Liver (tissue), 9 donors: ENCODE results near the gene SOBP. TPM values are rescaled to one million over a fixed set of nuclear protein-coding genes. Genes with fewer than 3 reads are reported as not detected.

Source experiments
- DNase-seq: peaks from one replicate; pipeline ENCODE4 v3.0.0-alpha.2; 2017; ENCODE audit warnings: low spot score
- H3K27ac ChIP-seq, 2 donors: one replicate each; pipeline ENCODE4 v1.7.0; 2013; ENCODE audit warnings: inconsistent platforms in 2 of 2, low read length in 2 of 2, control low read depth in 1 of 2, low read depth in 1 of 2, mild to moderate bottlenecking in 1 of 2
- H3K27me3 ChIP-seq, 4 donors: one replicate each; pipeline versions ENCODE4 v1.6.1 to v1.7.0; 2013; ENCODE audit warnings: low read length in 3 of 4, inconsistent platforms in 1 of 4, mild to moderate bottlenecking in 1 of 4, moderate library complexity in 1 of 4; ENCODE audit not compliant: control insufficient read depth in 4 of 4, insufficient read depth in 4 of 4
- H3K36me3 ChIP-seq, 4 donors: one replicate each; pipeline versions ENCODE4 v1.6.1 to v1.7.0; 2013; ENCODE audit warnings: low read length in 3 of 4, mild to moderate bottlenecking in 3 of 4, low read depth in 1 of 4, moderate library complexity in 1 of 4; ENCODE audit not compliant: control insufficient read depth in 4 of 4, insufficient read depth in 3 of 4
- H3K4me1 ChIP-seq, 4 donors: one replicate each; pipeline versions ENCODE4 v1.6.1 to v1.7.0; 2013; ENCODE audit warnings: low read length in 3 of 4, mild to moderate bottlenecking in 3 of 4, moderate library complexity in 1 of 4; ENCODE audit not compliant: control insufficient read depth in 4 of 4, insufficient read depth in 4 of 4
- H3K4me3 ChIP-seq, 3 donors: one replicate each; pipeline versions ENCODE4 v1.6.1 to v1.7.0; 2013; ENCODE audit warnings: low read length in 3 of 3, control low read depth in 1 of 3, low read depth in 1 of 3, mild to moderate bottlenecking in 1 of 3
- H3K9ac ChIP-seq, 2 donors: one replicate each; pipeline ENCODE4 v1.7.0; 2013; ENCODE audit warnings: low read length in 2 of 2, mild to moderate bottlenecking in 2 of 2, moderate library complexity in 2 of 2, control low read depth in 1 of 2, low read depth in 1 of 2
- H3K9me3 ChIP-seq, 4 donors: one replicate each; pipeline versions ENCODE4 v1.6.1 to v1.7.0; 2013; ENCODE audit warnings: low read length in 3 of 4; ENCODE audit not compliant: control insufficient read depth in 4 of 4
- ATF3 ChIP-seq: IDR thresholded peaks from 2 replicates; pipeline ENCODE4 v1.6.1; 2016; ENCODE audit warnings: antibody characterized with exemption
- CTCF ChIP-seq: fragments of 150-350 bp; IDR thresholded peaks from 2 replicates; pipeline ENCODE4 v1.5.1; 2017; ENCODE audit warnings: improper control_type of control experiment, low read depth, low read length; ENCODE audit not compliant: missing input control
- FOXA1 ChIP-seq: IDR thresholded peaks from 2 replicates; pipeline ENCODE4 v1.6.1; 2016; ENCODE audit warnings: antibody characterized with exemption
- FOXA2 ChIP-seq: IDR thresholded peaks from 2 replicates; pipeline ENCODE4 v1.6.1; 2016; ENCODE audit warnings: antibody characterized with exemption
- GABPA ChIP-seq, 2 donors: IDR thresholded peaks in 1 of 2; conservative IDR thresholded peaks in 1 of 2; 2 replicates each; pipeline ENCODE4 v1.6.1; 2016; ENCODE audit warnings: antibody characterized with exemption in 2 of 2, mild to moderate bottlenecking in 1 of 2, moderate library complexity in 1 of 2
- HNF4A ChIP-seq, 2 donors: conservative IDR thresholded peaks; 2 replicates each; pipeline ENCODE4 v1.6.1; 2016; ENCODE audit warnings: antibody characterized with exemption in 2 of 2, mild to moderate bottlenecking in 2 of 2
- HNF4G ChIP-seq: IDR thresholded peaks from 2 replicates; pipeline ENCODE4 v1.6.1; 2016; ENCODE audit warnings: antibody characterized with exemption
- JUND ChIP-seq, 2 donors: IDR thresholded peaks; 2 replicates each; pipeline ENCODE4 v1.6.1; 2016; ENCODE audit warnings: antibody characterized with exemption in 2 of 2
- MAX ChIP-seq: IDR thresholded peaks from 2 replicates; pipeline ENCODE4 v1.6.1; 2016; ENCODE audit warnings: antibody characterized with exemption
- RAD21 ChIP-seq, 2 donors: IDR thresholded peaks; 2 replicates each; pipeline ENCODE4 v1.6.1; 2016; ENCODE audit warnings: antibody characterized with exemption in 2 of 2, mild to moderate bottlenecking in 2 of 2
- REST ChIP-seq: IDR thresholded peaks from 2 replicates; pipeline ENCODE4 v1.6.1; 2016; ENCODE audit warnings: antibody characterized with exemption, mild to moderate bottlenecking
- RXRA ChIP-seq, 2 donors: IDR thresholded peaks; 2 replicates each; pipeline ENCODE4 v1.6.1; 2017 to 2018; ENCODE audit warnings: antibody characterized with exemption in 2 of 2, mild to moderate bottlenecking in 1 of 2
- SP1 ChIP-seq: IDR thresholded peaks from 2 replicates; pipeline ENCODE4 v1.6.1; 2018; ENCODE audit warnings: antibody characterized with exemption, mild to moderate bottlenecking
- TAF1 ChIP-seq: conservative IDR thresholded peaks from 2 replicates; pipeline ENCODE4 v1.6.1; 2016; ENCODE audit warnings: antibody characterized with exemption, mild to moderate bottlenecking
- YY1 ChIP-seq: IDR thresholded peaks from 2 replicates; pipeline ENCODE4 v1.6.1; 2016; ENCODE audit warnings: antibody characterized with exemption, mild to moderate bottlenecking
- ZBTB33 ChIP-seq: IDR thresholded peaks from 2 replicates; pipeline ENCODE4 v1.6.1; 2016; ENCODE audit warnings: antibody characterized with exemption
- WGBS: extraction: QIAGEN DNeasy Blood & Tissue Kit; methylation state at CpG from one replicate; pipeline ENCODE4 v1.1.7; 2013; 5-methylcytosine and 5-hydroxymethylcytosine counted together
- polyA plus RNA-seq, 2 donors: library from polyadenylated mRNA; stranded (reverse) in 1 of 2; unstranded in 1 of 2; fragments of 200-250 nt in 1 of 2; fragments of >200 nt in 1 of 2; fragmentation: Nextera tagmentation in 1 of 2; extraction: Ambion mirVana in 1 of 2; gene quantifications; one replicate each; pipeline versions ENCODE4 v1.2.1 to v1.2.3, GENCODE V29; 2013 to 2015
- total RNA-seq, 2 donors: library from RNA; depleted of rRNA; stranded (reverse); fragments of >200 nt; gene quantifications; one replicate each; pipeline ENCODE4 v1.2.3, GENCODE V29; 2014
- donor health status: healthy.
- donor health status: healthy.
- donor health status: healthy.
- donor health status: healthy.
- donor health status: healthy.

The SOBP gene
- total and polyA plus RNA-seq, 4 donors: 0.99 to 5.4 (median 1.9) TPM

- Histone ChIP-seq H3K9ac (no peak overlapping the region), H3K4me3 (no peak overlapping the region), H3K27me3 (no peaks in the 10 kb centered on the region), H3K36me3 (no peaks in the 10 kb centered on the region), H3K4me1 (peaks cover 0 to 6% (median 0%) of the 10 kb centered on the region in 4 donors), H3K9me3 (no peaks in the 10 kb centered on the region), H3K27ac (no peak overlapping the region)
- DNase-seq: no peak
- 93% methylated on average over 4 of the region's 4 CpGs for WGBS
- TF ChIP-seq GABPA (IDR thresholded peaks at IDR 0.05 in 1 of 2, conservative IDR thresholded peaks at IDR 0.05 in 1 of 2) (no peak), MAX (no peak), JUND (IDR thresholded peaks at IDR 0.05) (no peak), FOXA1 (no peak), SP1 (no peak), TAF1 (no peak), ZBTB33 (no peak), RXRA (IDR thresholded peaks at IDR 0.05) (no peak), FOXA2 (no peak), RAD21 (IDR thresholded peaks at IDR 0.05) (no peak), REST (no peak)
Observed at GRCh38 chr6:107630348-107630977, 140.5 kb downstream of the SOBP start.

- Histone ChIP-seq H3K4me1 (peaks cover 0 to 6% (median 0%) of the 10 kb centered on the region in 4 donors), H3K9ac (no peak overlapping the region), H3K9me3 (no peaks in the 10 kb centered on the region), H3K4me3 (no peak overlapping the region), H3K27me3 (no peaks in the 10 kb centered on the region), H3K27ac (no peak overlapping the region), H3K36me3 (no peaks in the 10 kb centered on the region)
- WGBS: 96% methylated on average over 2 of the region's 2 CpGs
- no peak for DNase-seq
- no peak for TF ChIP-seq CTCF
- TF ChIP-seq FOXA2: no peak
- TF ChIP-seq SP1: no peak
- TF ChIP-seq FOXA1: no peak
- TF ChIP-seq HNF4G: no peak
- no peak for TF ChIP-seq ATF3
- TF ChIP-seq GABPA (IDR thresholded peaks at IDR 0.05 in 1 of 2, conservative IDR thresholded peaks at IDR 0.05 in 1 of 2): no peak
- TF ChIP-seq MAX: no peak
- no peak for TF ChIP-seq HNF4A (conservative IDR thresholded peaks at IDR 0.05)
- no peak for TF ChIP-seq YY1
- TF ChIP-seq TAF1: no peak
- TF ChIP-seq REST: no peak
- TF ChIP-seq RAD21 (IDR thresholded peaks at IDR 0.05): no peak
Observed at GRCh38 chr6:107632381-107633136, 142.6 kb downstream of the SOBP start.
